NCI-H446 (cell line): Measurements from ENCODE around the gene AGAP3.

Experiments
- DNase-seq, 2 experiments: peaks; one replicate each; lab custom pipeline; 2025; lab: John Stamatoyannopoulos, UW

The AGAP3 gene

GRCh38 chr7:151124481-151124880 lies 38.2 kb downstream of the AGAP3 start:
- DNase-seq: no peak

- no peak for DNase-seq
Measured at GRCh38 chr7:151124899-151125399, 38.7 kb downstream of the AGAP3 start.

GRCh38 chr7:151125470-151125845 lies 39.2 kb downstream of the AGAP3 start:
- no peak for DNase-seq

- DNase-seq: no peak
Measured at GRCh38 chr7:151125846-151126481, 39.7 kb downstream of the AGAP3 start.

GRCh38 chr7:151126491-151127137 lies 40.3 kb downstream of the AGAP3 start:
- DNase-seq: no peak

- DNase-seq: no peak
Measured at GRCh38 chr7:151128144-151128543, 41.9 kb downstream of the AGAP3 start.

- no peak for DNase-seq
Measured at GRCh38 chr7:151128716-151129115, 42.4 kb downstream of the AGAP3 start.

GRCh38 chr7:151129117-151129959 lies 43.1 kb downstream of the AGAP3 start:
- DNase-seq: no peak

- no peak for DNase-seq
Measured at GRCh38 chr7:151129960-151130591, 43.8 kb downstream of the AGAP3 start.

- DNase-seq: no peak
Measured at GRCh38 chr7:151130741-151131157, 44.5 kb downstream of the AGAP3 start.

GRCh38 chr7:151131224-151131591 lies 44.9 kb downstream of the AGAP3 start:
- no peak for DNase-seq

- DNase-seq: no peak
Measured at GRCh38 chr7:151131592-151132293, 45.5 kb downstream of the AGAP3 start.

GRCh38 chr7:151132461-151133205 lies 46.4 kb downstream of the AGAP3 start:
- no peak for DNase-seq

- no peak for DNase-seq
Measured at GRCh38 chr7:151133266-151133985, 47.2 kb downstream of the AGAP3 start.

GRCh38 chr7:151133986-151134742 lies 47.9 kb downstream of the AGAP3 start:
- no peak for DNase-seq

GRCh38 chr7:151134743-151135524 lies 48.7 kb downstream of the AGAP3 start:
- no peak for DNase-seq

- no peak for DNase-seq
Measured at GRCh38 chr7:151135525-151135845, 49.2 kb downstream of the AGAP3 start.

GRCh38 chr7:151135866-151136843 lies 49.9 kb downstream of the AGAP3 start:
- DNase-seq: no peak
